GM10266 (cell line): ENCODE measurements around the gene EFNA3.

Source experiments
- DNase-seq: peaks from one replicate; pipeline ENCODE4 v3.0.0; 2012; ENCODE audit errors: extremely low spot score
- TF ChIP-seq, protein P1 (sequence below): IDR thresholded peaks from 2 replicates; pipeline ENCODE4 v1.5.1; 2012; ENCODE audit warnings: mild to moderate bottlenecking, low read depth; ENCODE audit not compliant: control insufficient read depth, insufficient read depth; ENCODE audit errors: missing control alignments

The EFNA3 gene

GRCh38 chr1:155131856-155132255 is 53.2 kb downstream of the EFNA3 start:
- TF ChIP-seq, protein P1, sequence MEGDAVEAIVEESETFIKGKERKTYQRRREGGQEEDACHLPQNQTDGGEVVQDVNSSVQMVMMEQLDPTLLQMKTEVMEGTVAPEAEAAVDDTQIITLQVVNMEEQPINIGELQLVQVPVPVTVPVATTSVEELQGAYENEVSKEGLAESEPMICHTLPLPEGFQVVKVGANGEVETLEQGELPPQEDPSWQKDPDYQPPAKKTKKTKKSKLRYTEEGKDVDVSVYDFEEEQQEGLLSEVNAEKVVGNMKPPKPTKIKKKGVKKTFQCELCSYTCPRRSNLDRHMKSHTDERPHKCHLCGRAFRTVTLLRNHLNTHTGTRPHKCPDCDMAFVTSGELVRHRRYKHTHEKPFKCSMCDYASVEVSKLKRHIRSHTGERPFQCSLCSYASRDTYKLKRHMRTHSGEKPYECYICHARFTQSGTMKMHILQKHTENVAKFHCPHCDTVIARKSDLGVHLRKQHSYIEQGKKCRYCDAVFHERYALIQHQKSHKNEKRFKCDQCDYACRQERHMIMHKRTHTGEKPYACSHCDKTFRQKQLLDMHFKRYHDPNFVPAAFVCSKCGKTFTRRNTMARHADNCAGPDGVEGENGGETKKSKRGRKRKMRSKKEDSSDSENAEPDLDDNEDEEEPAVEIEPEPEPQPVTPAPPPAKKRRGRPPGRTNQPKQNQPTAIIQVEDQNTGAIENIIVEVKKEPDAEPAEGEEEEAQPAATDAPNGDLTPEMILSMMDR = no peak
- DNase-seq = no peak

- TF ChIP-seq, protein P1 = no peak
- no peak for DNase-seq
Observed at GRCh38 chr1:155133799-155134281, 55.2 kb downstream of the EFNA3 start.

DNA sequence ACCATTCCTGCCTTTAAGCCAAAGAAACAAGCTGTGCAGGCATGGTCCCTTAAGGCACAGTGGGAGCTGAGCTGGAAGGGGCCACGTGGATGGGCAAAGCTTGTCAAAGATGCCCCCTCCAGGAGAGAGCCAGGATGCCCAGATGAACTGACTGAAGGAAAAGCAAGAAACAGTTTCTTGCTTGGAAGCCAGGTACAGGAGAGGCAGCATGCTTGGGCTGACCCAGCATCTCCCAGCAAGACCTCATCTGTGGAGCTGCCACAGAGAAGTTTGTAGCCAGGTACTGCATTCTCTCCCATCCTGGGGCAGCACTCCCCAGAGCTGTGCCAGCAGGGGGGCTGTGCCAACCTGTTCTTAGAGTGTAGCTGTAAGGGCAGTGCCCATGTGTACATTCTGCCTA is 55.7 kb downstream of the EFNA3 start:
- TF ChIP-seq, protein P1 = no peak

DNA sequence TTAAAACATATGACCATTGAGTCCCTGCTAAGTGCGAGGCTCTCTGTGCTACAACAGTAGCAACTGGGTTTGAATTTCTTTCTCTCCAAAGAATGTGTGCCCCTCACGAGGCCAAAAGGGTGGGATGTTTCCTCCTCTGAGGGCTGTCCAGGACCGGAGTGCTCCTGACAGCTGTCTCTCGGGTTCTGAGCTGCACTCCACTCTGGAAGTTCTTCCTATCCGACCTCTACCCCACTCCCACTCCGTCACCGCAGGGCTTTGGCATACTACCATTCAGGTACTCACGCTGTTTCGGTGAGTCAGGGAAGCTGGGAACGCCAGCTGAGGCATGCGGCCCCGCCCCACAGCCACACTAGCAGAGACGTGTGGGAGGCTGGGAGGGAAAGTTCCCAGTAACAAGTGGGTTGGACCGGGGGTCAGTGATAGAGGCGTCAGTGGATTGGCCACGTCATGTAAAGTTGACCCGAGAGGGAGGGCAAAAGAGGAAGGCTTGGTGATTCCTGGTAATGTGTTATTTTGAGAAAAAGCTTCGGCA is 56.3 kb downstream of the EFNA3 start:
- TF ChIP-seq, protein P1 = no peak
- peak; percentile 73 for DNase-seq

More for the DNA sequence above, 55.7 kb downstream of the EFNA3 start:
- DNase-seq = no peak

DNA sequence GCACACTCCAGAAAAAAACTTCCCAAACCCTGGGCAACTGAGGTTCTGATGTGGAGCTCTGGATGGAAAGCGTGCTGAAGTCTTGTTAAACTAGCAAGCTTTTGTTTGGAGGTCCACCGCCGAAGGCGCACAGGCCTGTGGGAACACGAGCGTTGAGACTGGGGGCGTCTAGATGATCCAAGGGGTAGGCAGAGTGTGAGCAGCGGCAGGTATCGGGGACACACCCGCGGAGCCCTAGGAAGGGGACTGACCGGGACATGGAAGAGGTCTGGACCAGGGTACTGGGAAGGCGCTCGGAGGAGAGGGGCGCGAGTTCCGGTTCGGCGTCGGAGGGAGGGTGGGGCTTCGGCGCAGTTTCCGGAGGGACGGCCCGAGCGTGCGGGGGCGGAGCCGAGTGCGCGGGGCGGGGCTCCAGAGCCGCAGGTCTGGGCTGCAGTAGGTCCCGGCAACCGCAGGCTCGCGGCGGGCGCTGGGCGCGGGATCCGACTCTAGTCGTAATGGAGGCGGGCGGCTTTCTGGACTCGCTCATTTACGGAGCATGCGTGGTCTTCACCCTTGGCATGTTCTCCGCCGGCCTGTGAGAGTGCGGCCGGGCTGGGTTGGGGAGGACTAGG is 56.9 kb downstream of the EFNA3 start, which contains the start of gene SLC50A1:
SLC50A1 (plus strand) TSS at position 438 of the 614 bp plus-strand sequence; CDS start at position 498, 60 bp downstream.
- peak; percentile 96 for DNase-seq
- TF ChIP-seq, protein P1 = no peak

DNA sequence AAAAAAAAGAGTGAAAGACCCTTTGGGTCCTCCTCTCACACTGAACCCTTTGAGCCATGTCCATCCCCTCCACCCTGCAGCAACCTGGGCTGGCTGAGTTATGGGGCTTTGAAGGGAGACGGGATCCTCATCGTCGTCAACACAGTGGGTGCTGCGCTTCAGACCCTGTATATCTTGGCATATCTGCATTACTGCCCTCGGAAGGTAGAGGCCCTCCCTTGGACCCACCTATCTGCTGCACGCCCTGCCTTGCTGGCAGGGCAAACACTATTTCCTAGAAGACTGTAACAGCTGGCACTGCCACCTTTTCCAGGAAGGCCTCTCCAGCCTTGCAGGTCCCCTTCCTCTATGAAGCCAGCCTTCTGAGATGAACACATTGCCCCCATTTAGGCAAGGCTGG is 58.1 kb downstream of the EFNA3 start:
- TF ChIP-seq, protein P1 = no peak

More for the DNA sequence above, 58.1 kb downstream of the EFNA3 start:
- DNase-seq = no peak
